HCT116 (cell line): ENCODE data around the gene TREML1.

Experiments used
- CTCF ChIP-seq, 3 experiments: fragments of 200-600 bp in 1 of 3; sonication (generic) in 1 of 3; IDR thresholded peaks in 2 of 3; conservative IDR thresholded peaks in 1 of 3; 2 replicates each; pipeline ENCODE4 v1.5.1; 2012 to 2017; ENCODE audit warnings: low read depth in 2 of 3, low read length in 2 of 3, antibody characterized with exemption in 1 of 3, borderline replicate concordance in 1 of 3, control low read depth in 1 of 3, mild to moderate bottlenecking in 1 of 3, mixed read lengths in 1 of 3, mixed run types in 1 of 3, moderate library complexity in 1 of 3; ENCODE audit not compliant: insufficient read depth in 1 of 3
- EGR1 ChIP-seq: IDR thresholded peaks from 2 replicates; pipeline ENCODE4 v1.6.1; 2012; ENCODE audit warnings: low read depth
- ELF1 ChIP-seq: IDR thresholded peaks from 2 replicates; pipeline ENCODE4 v1.6.1; 2012; ENCODE audit warnings: low read depth, borderline replicate concordance
- EZH2 ChIP-seq: fragments of 200-600 bp; sonication (generic); IDR thresholded peaks from 2 replicates; pipeline ENCODE4 v1.6.1; 2017; ENCODE audit warnings: antibody characterized with exemption, mixed run types
- EZH2phosphoT487 ChIP-seq: fragments of 200-600 bp; IDR thresholded peaks from 2 replicates; pipeline ENCODE4 v1.6.1; 2018; ENCODE audit warnings: antibody characterized with exemption, borderline replicate concordance
- POLR2A ChIP-seq: IDR thresholded peaks from 2 replicates; pipeline ENCODE4 v1.7.0; 2011; ENCODE audit warnings: borderline replicate concordance; ENCODE audit not compliant: insufficient read depth, insufficient read length; ENCODE audit errors: extremely low read depth
- POLR2AphosphoS5 ChIP-seq: IDR thresholded peaks from 2 replicates; pipeline ENCODE4 v1.6.1; 2011; ENCODE audit warnings: mild to moderate bottlenecking, low read depth, low read length, moderate library complexity
- RAD21 ChIP-seq: IDR thresholded peaks from 2 replicates; pipeline ENCODE4 v1.6.1; 2012; ENCODE audit warnings: low read depth, mild to moderate bottlenecking
- SP1 ChIP-seq: IDR thresholded peaks from 2 replicates; pipeline ENCODE4 v1.6.1; 2012; ENCODE audit warnings: low read depth
- TCF7L2 ChIP-seq: IDR thresholded peaks from 2 replicates; pipeline ENCODE4 v1.7.0; 2011; ENCODE audit warnings: borderline replicate concordance, inconsistent platforms; ENCODE audit not compliant: insufficient read depth, insufficient read length; ENCODE audit errors: extremely low read depth
- ZBTB33 ChIP-seq: IDR thresholded peaks from 2 replicates; pipeline ENCODE4 v1.6.1; 2011; ENCODE audit warnings: mild to moderate bottlenecking, low read length, moderate library complexity; ENCODE audit not compliant: insufficient replicate concordance; ENCODE audit errors: extremely low read depth

GRCh38 chr6:41174610-41175009 is 20.5 kb upstream of the TREML1 start:
- TF ChIP-seq POLR2A (no peak), CTCF (IDR thresholded peaks at IDR 0.05 in 2 of 3, conservative IDR thresholded peaks at IDR 0.05 in 1 of 3; ENCODE audit: borderline replicate concordance in 1 of 3, insufficient read depth in 1 of 3, low read depth in 2 of 3, low read length in 2 of 3) (no peak), EGR1 (no peak), TCF7L2 (no peak), EZH2phosphoT487 (no peak), POLR2AphosphoS5 (no peak), RAD21 (no peak), ELF1 (no peak), EZH2 (no peak), ZBTB33 (no peak), SP1 (no peak)
